CD14-positive monocyte (primary cell): ENCODE results near the gene MACROD2. TPM values are rescaled to one million over a fixed set of nuclear protein-coding genes. Genes with fewer than 3 reads are reported as not detected.

Experiments
- DNase-seq, 3 donors: peaks; one replicate each; pipeline ENCODE4 v3.0.0-alpha.2; 2011 to 2022
- H2AFZ ChIP-seq: 2 replicates; pipeline ENCODE4 v1.6.0; 2012; ENCODE audit warnings: mild to moderate bottlenecking, low read depth, low read length, inconsistent platforms; ENCODE audit not compliant: insufficient read depth, poor library complexity, severe bottlenecking
- H3K27ac ChIP-seq, 2 donors: 1 replicate in 1 of 2; 2 replicates in 1 of 2; pipeline ENCODE4 v1.5.1; 2012 to 2013; ENCODE audit warnings: low read length in 2 of 2, control low read depth in 1 of 2, inconsistent platforms in 1 of 2, low read depth in 1 of 2, mild to moderate bottlenecking in 1 of 2
- H3K27me3 ChIP-seq, 2 donors: one replicate each; pipeline versions ENCODE4 v1.6.0 to v1.6.1; 2011 to 2013; ENCODE audit warnings: low read length in 2 of 2; ENCODE audit not compliant: control insufficient read depth in 2 of 2, insufficient read depth in 2 of 2
- H3K36me3 ChIP-seq, 2 donors: replicated peaks in 1 of 2; 1 replicate in 1 of 2; 2 replicates in 1 of 2; pipeline versions ENCODE4 v1.5.1 to v1.6.1; 2012 to 2013; ENCODE audit warnings: low read length in 2 of 2, control low read depth in 1 of 2, inconsistent platforms in 1 of 2, mild to moderate bottlenecking in 1 of 2; ENCODE audit not compliant: insufficient read depth in 2 of 2, control insufficient read depth in 1 of 2
- H3K4me1 ChIP-seq, 2 donors: 1 replicate in 1 of 2; 2 replicates in 1 of 2; pipeline versions ENCODE4 v1.5.1 to v1.6.1; 2012 to 2013; ENCODE audit warnings: low read length in 2 of 2, control low read depth in 1 of 2, inconsistent platforms in 1 of 2, mild to moderate bottlenecking in 1 of 2, moderate library complexity in 1 of 2; ENCODE audit not compliant: insufficient read depth in 2 of 2, control insufficient read depth in 1 of 2
- H3K4me2 ChIP-seq: replicated peaks from 2 replicates; pipeline ENCODE3; 2012; ENCODE audit warnings: low read length, moderate library complexity, mild to moderate bottlenecking; ENCODE audit not compliant: poor library complexity, severe bottlenecking; ENCODE audit errors: extremely low read depth
- H3K4me3 ChIP-seq, 3 experiments: fragments of 200-600 bp in 1 of 3; sonication (generic) in 1 of 3; replicated peaks in 1 of 3; 1 replicate in 2 of 3; 2 replicates in 1 of 3; pipeline ENCODE4 v1.5.1; 2011 to 2013; ENCODE audit warnings: low read length in 3 of 3, mild to moderate bottlenecking in 3 of 3, control low read depth in 2 of 3, low read depth in 2 of 3, inconsistent platforms in 1 of 3, moderate library complexity in 1 of 3
- H3K79me2 ChIP-seq: 2 replicates; pipeline ENCODE4 v1.6.0; 2012; ENCODE audit warnings: mild to moderate bottlenecking, control low read depth, inconsistent platforms, low read length, moderate library complexity; ENCODE audit not compliant: insufficient read depth
- H3K9ac ChIP-seq: 2 replicates; pipeline ENCODE4 v1.6.0; 2017; ENCODE audit warnings: low read length, mild to moderate bottlenecking; ENCODE audit not compliant: insufficient read depth, poor library complexity, severe bottlenecking
- H3K9me3 ChIP-seq, 2 donors: replicated peaks in 1 of 2; 1 replicate in 1 of 2; 2 replicates in 1 of 2; pipeline versions ENCODE4 v1.5.1 to v1.6.1; 2012 to 2013; ENCODE audit warnings: low read length in 2 of 2, control low read depth in 1 of 2; ENCODE audit not compliant: control insufficient read depth in 1 of 2, insufficient read depth in 1 of 2
- H4K20me1 ChIP-seq: 2 replicates; pipeline ENCODE4 v1.6.0; 2012; ENCODE audit warnings: mild to moderate bottlenecking, low read length, control low read depth, moderate library complexity; ENCODE audit not compliant: insufficient read depth
- H3K27ac Mint-ChIP-seq, 7 donors: one replicate each; pipeline ENCODE4 v1.8.0; 2020; ENCODE audit warnings: mild to moderate bottlenecking in 7 of 7, mixed read lengths in 7 of 7, moderate library complexity in 6 of 7, inconsistent platforms in 2 of 7
- H3K27me3 Mint-ChIP-seq, 3 donors: one replicate each; pipeline ENCODE4 v1.8.0; 2021 to 2022; ENCODE audit warnings: low read depth in 3 of 3, mild to moderate bottlenecking in 3 of 3, mixed read lengths in 3 of 3, moderate library complexity in 3 of 3, inconsistent platforms in 1 of 3
- H3K36me3 Mint-ChIP-seq, 2 donors: one replicate each; pipeline ENCODE4 v1.8.0; 2020; ENCODE audit warnings: mixed read lengths in 2 of 2, inconsistent platforms in 1 of 2, mild to moderate bottlenecking in 1 of 2
- H3K4me1 Mint-ChIP-seq: one replicate; pipeline ENCODE4 v1.8.0; 2020; ENCODE audit warnings: mild to moderate bottlenecking, mixed read lengths
- H3K4me3 Mint-ChIP-seq, 2 donors: one replicate each; pipeline ENCODE4 v1.8.0; 2020; ENCODE audit warnings: mild to moderate bottlenecking in 2 of 2, mixed read lengths in 2 of 2, moderate library complexity in 1 of 2
- H3K9me3 Mint-ChIP-seq, 7 donors: one replicate each; pipeline ENCODE4 v1.8.0; 2020 to 2022; ENCODE audit warnings: mixed read lengths in 7 of 7, mild to moderate bottlenecking in 6 of 7, moderate library complexity in 6 of 7, inconsistent platforms in 2 of 7
- CTCF ChIP-seq: fragments of 200-600 bp; IDR thresholded peaks from one replicate; pipeline ENCODE4 v1.8.0; 2022; ENCODE audit warnings: antibody characterized with exemption, mild to moderate bottlenecking
- WGBS: methylation state at CpG from one replicate; pipeline ENCODE4 v1.1.5; 2013; ENCODE audit warnings: missing lambda C conversion rate; ENCODE audit not compliant: insufficient coverage; 5-methylcytosine and 5-hydroxymethylcytosine counted together
- intact Hi-C, 2 donors: fragments of 100-400 bp; cut with micrococcal nuclease; formaldehyde crosslinking; loops; one replicate each; pipeline versions ENCODE4 v1.15.0 to v1.15.1; 2023
- polyA plus RNA-seq, 3 donors: library from polyadenylated mRNA; depleted of rRNA in 1 of 3; unstranded in 2 of 3; stranded (reverse) in 1 of 3; fragments of 300-500 nt in 2 of 3; fragments of >200 nt in 1 of 3; fragmentation: Illumina TruSeq in 2 of 3; gene quantifications; 1 replicate in 2 of 3; 2 replicates in 1 of 3; pipeline ENCODE4 v1.2.3, GENCODE V29; 2012 to 2021

MACROD2 gene
- polyA plus RNA-seq, 3 donors: 0.23 TPM; not detected in 2

- intact Hi-C loops: no loop called here
Measured at GRCh38 chr20:15316556-15316955, 1321.2 kb downstream of the MACROD2 start.

GRCh38 chr20:15317546-15318232, 1322.4 kb downstream of the MACROD2 start:
- Histone ChIP-seq H3K4me3 (peak overlapping the region in 2 of 3 experiments; percentile 19 to 55), H3K27ac (peak overlapping the region in 1 of 2 donors; percentile 83), H3K79me2 (no peaks in the 10 kb centered on the region), H3K9ac (peak overlapping the region; percentile 33), H4K20me1 (no peaks in the 10 kb centered on the region), H3K4me2 (peak overlapping the region; percentile 40), H3K36me3 (no peaks in the 10 kb centered on the region), H2AFZ (peak overlapping the region; percentile 57), H3K4me1 (peaks cover 21 to 35% of the 10 kb centered on the region in 2 donors), H3K9me3 (peaks cover 7 to 21% of the 10 kb centered on the region in 2 donors), H3K27me3 (no peaks in the 10 kb centered on the region)
- intact Hi-C loops: no loop called here
- TF ChIP-seq CTCF: no peak
- Mint-ChIP-seq H3K4me1 (peaks cover 28% of the 10 kb centered on the region), H3K36me3 (peaks cover 4 to 13% of the 10 kb centered on the region in 2 donors), H3K9me3 (peaks cover 13 to 31% (median 15%) of the 10 kb centered on the region in 7 donors), H3K4me3 (peak overlapping the region; percentile 31 to 80), H3K27ac (peak overlapping the region; percentile 79 to 89 (median 86)), H3K27me3 (peaks cover 0 to 1% (median 0%) of the 10 kb centered on the region in 3 donors)
- DNase-seq: peak; percentile 5 to 44 (median 12)
- WGBS: no CpG with 5 or more reads among the region's 2 CpGs

More at GRCh38 chr20:15316556-15316955, 1321.2 kb downstream of the MACROD2 start:
- Mint-ChIP-seq H3K4me1 (peaks cover 28% of the 10 kb centered on the region), H3K4me3 (no peak overlapping the region), H3K36me3 (peaks cover 4 to 13% of the 10 kb centered on the region in 2 donors), H3K27me3 (peaks cover 0 to 1% (median 0%) of the 10 kb centered on the region in 3 donors), H3K27ac (peak overlapping the region in 4 of 7 donors; percentile 10 to 89 (median 14)), H3K9me3 (peaks cover 13 to 31% (median 17%) of the 10 kb centered on the region in 7 donors)
- H3K4me3 ChIP-seq: peak overlapping the region in 1 of 3 experiments; percentile 55
- no peaks in the 10 kb centered on the region for H3K36me3 ChIP-seq
- no peaks in the 10 kb centered on the region for H3K27me3 ChIP-seq
- no peak overlapping the region for H3K9ac ChIP-seq
- no peaks in the 10 kb centered on the region for H3K79me2 ChIP-seq
- H3K27ac ChIP-seq: peak overlapping the region in 1 of 2 donors; percentile 83
- H3K4me2 ChIP-seq: no peak overlapping the region
- H3K9me3 ChIP-seq: peaks cover 7 to 23% of the 10 kb centered on the region in 2 donors
- no peak for TF ChIP-seq CTCF
- DNase-seq: no peak
- H4K20me1 ChIP-seq: no peaks in the 10 kb centered on the region
- H2AFZ ChIP-seq: no peak overlapping the region
- peaks cover 21 to 35% of the 10 kb centered on the region in 2 donors for H3K4me1 ChIP-seq
- WGBS: no CpG with 5 or more reads among the region's 1 CpG
